NCI-H2107 (cell line): ENCODE data around the gene WDR90.
"Not testable (repeated sequence)": the region's sequence is repeated elsewhere in the genome, so short reads cannot be mapped to it uniquely, and the experiment has no call there.

ENCODE experiments used
- DNase-seq: peaks from one replicate; lab custom pipeline; 2025; lab: John Stamatoyannopoulos, UW

The WDR90 gene

DNA sequence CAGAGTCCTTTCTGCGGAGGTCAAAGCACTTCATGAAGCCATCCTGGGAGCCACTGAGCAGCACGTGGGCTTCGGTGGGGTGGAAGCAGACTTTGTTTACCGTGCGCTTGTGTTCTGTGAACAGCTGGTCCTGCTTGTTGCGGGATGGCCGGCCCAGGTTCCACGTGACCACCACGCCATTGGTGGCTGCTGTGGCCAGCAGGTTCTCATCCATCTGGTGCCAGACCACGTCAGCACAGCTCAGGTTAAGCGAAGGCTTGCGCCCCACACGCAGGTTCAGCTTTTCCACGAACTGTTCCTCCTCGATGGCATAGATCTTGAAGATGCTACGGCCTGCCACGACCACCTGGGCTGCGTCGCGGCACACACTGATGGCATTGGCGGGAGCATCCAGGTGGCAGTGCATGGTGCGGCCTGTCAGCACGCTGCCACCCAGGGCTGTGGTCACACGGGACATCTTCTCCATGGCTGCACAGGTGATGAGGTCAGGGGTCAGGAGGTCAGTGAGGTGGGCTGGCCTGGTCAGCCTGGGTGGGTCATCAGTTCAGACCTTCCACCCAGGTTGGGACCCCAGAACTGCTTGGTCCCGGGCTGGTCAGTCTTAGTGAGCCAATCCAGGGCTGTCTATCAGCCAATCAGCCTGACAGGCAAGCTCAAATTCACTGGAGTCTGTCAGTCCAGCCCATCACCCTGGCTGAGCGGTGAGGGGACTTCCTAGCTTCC, 40.2 kb downstream of the WDR90 start:
- DNase-seq: no peak

GRCh38 chr16:691242-691641, 42.1 kb downstream of the WDR90 start:
- not testable (repeated sequence) for DNase-seq

DNA sequence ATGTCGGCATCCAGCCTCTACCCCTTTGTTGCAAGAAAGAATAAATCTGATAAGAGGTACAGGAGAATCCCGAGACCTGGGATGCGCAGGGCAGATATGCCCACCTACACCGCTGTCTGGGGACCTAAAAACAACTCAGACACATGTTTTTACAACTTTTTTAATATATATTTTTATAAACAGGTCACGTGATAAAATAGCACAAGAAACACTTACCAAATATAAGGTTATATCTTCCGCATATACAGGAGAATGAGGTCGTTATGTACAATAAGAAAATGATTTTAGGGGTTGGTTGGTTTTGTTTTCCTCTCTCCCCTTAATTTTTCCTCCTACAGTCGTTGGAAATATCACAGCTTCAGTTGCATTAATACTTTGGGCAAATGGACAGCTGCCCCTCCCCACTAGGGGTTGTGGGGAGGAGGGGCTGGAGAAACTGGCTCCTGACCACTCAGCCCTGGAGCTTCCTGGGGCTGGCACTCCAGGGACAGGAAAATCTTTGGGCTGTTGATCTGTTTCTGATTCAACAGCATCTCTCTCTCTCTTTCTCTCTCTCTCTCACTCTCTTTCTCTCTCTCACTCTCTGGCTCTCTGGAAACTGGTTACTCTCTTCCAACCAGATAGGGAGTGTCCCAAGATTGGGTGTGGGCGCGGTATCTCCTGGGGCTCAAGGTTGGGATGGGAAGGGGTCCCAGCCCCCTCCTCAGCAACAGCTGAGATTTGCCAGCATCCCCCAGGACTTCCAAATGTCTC, 43.4 kb downstream of the WDR90 start:
- no peak for DNase-seq

DNA sequence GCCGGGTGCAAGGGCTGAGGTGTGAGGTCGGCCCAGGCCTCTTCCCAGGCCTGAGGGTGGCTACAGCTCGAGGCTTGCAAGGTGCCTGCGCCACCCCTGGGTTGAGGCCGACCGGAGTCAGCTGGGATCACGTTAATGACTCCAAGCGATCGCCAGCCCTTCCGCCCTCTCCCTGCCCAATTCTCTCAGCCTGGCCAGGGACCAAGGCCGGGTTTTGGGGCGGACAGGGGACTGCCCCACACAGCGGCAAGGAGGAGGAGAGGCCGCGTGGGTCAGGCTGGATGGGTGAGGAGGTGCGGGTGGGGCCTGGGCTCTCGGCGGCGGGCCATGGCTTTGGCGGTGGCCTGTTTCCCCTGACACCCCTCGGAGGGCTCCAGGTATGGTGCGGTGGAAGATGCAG, 44.2 kb downstream of the WDR90 start:
- DNase-seq: no peak

DNA sequence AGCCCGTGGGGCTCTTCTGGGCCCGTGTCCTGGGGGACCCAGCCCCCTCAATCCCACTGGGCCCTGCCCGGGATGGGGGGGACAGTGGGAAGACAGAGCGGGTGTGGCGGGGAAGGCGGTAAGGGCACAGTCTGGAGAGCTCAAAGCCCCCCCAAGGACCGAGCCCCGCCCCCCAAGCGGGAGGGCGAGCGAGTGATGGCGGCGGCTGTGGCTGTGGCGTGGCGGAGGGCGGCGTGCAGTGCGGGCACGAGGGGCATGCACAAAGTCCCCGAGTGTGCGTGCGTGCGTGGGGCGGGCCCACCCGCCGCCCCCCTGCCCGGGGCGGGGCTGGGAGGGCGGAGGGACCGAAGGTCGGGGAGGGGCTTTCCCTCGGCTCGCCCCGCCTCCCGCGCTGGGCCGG, 44.6 kb downstream of the WDR90 start:
- DNase-seq: no peak

DNA sequence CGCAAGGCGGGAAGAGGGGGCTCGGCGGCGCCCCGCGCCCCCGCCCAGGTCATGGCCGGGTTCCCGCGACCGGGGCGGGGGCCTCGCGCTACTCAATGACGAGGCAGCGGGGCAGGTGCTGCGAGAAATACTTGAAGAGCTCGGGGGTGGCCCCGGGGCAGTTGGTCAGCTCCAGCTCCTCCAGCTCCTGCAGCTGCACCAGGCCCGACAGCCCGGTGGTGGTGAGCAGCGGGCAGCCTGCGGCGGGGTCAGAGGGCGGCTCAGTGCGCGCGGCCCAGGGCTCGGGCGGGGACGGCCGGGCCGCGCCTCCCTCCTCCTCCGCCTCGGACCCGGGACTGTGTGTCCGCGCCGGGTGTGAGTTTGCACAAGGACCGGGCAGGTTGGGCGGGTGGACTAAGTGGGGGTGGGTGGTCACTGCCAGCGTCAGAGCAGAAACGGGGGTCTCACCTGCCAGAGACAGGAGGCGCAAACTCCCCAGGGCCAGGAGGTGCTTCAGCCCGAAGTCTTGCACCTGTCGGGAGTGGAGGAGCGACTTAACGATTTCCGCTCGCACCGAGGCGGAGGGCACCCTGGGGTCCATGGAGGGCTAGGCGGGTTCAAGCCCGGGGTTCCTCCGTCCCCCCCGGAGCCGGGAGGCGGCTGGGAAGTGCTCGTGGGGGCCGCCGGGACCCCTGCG, 45.2 kb downstream of the WDR90 start:
- DNase-seq: no peak

DNA sequence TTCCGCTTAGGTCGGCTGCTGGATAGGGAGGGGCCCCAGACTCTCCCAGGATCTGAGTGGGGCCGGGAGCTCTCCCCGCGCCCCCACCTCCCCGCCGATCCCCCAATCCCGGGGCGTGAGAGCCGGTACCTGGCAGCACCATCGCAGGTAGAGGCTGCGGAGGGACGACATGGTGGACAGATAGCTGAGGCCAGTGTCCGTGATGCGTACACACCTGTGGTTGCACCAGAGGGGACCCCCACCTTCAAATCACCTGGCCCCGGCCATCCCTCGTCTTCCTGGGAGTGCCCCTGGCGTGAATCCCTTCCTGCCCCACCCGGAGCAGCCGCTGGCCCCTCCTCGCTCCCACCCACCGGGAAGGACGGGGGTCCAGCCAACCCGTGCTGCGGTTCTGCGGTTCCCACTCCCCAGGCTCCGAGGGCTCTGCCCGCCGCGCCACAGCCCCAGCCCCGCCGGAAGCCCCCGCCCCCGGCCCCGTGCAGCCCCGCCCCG, 45.7 kb downstream of the WDR90 start:
- no peak for DNase-seq

DNA sequence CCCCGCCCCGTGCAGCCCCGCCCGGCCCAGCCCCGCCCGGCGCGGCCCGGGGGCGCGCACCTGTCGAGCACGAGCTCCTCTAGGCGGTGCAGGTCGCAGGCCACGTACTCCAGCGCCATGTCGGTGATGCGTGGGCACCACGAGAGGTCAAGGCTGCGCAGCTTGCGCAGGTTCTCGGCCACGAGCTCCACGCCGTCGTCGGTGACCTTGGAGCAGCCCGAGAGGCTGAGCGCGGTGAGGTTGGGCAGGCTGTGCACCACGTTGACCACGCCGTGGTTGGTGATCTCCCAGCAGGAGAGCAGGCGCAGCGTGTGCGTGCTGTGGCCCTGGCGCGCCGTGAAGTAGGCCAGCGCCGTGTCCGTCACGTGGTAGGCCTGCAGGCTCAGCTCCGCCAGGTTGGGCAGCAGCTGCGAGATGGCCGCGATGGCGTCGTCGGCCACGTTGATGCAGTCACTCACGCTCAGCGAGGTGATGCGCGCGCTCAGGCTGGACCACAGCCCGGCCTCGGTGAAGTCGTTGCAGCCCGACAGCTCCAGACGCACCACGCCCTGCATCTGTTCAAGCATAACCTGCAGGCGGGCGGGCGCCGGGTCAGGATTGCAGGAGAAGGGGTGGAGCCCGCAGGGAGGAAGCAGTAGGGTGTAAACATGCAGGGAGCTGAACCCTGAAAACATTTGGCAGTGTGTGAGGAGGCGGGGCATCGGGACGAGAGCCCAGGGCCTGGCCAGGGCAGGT, 46.4 kb downstream of the WDR90 start:
- DNase-seq: peak; percentile 74

- DNase-seq: no peak
Observed at GRCh38 chr16:698911-699671, 49.9 kb downstream of the WDR90 start.

DNA sequence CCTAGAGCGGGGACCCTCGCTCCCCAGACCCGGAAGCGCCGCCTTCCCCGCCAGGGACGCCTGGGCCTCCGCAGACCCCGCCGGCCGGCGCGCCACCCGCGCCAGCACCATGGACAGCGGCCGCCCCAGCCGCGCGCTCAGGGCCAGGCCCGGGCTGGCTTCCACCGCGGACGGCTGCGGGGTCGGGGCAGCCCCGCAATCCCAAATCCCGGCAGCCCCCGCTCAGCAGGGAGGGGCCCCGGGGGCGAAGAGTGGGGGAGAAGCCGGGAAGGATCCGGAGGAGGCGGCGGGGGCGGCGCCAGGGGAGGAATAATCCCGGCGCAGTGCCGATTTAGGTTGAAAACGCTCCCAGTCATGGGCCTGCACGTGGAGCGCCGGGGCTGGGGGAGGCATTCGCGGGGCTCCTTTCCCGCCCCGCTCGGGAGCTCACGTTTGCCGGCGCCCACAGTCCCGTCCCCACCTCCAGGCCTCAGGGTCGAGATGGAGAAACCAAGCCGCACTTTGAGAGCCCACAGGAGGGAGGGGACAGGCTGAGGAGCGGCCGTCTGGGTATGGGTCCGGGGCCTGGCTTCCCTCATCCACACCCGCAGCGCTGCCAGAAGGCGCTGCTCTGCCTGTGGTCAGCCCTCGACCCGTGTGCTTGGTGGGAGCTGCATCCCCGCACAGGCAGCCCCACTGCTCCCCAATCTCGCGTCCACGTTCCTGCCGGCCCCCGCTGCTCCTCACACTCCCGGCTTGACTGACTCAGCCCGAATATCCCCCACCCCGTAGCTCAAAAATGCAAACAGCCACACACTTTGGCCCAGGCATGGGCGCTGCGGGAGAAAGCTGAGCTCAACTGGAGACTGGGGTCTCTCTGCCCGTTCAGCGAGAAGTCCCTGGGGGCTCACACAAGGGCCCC, 51.8 kb downstream of the WDR90 start:
- DNase-seq: no peak

DNA sequence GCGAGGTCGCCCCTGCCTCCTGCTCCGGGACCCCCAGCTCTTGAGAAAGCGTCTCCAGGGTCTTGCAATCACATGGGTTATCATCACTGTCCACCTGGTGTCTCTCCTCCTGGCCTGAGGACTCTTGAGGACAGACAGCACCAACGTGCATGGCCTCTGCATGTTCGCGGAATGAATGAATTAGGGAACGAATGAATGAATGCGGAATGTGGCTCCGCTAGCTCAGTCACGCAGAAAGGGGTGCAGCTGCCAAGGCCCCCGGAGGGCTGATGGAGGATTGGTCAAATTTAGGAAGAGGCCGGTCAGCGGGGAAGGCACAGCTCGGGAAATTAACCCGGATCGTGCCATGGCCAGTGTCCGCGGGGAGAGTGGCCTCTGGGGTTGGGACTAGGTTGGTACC, 53.2 kb downstream of the WDR90 start:
- DNase-seq: no peak

DNA sequence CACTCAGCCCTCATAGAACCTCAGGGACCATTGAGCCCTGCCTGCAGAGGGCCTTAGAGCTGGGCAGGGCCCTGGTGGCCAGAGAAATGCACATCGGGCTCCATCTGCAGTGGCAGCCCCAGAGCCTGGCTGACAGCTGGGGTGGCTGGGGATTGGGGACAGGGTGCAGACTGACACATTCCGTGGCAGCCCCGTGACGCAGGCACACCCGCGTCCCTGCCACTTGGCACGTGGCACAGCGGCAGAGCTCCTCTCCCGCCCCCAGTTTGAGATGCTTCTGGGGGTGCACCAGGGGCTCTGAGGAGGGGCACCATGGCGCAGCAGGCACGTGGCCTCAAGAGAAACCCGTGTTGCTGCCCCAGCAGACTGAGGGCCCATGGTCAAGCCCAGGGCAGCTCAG, 54.2 kb downstream of the WDR90 start:
- DNase-seq: no peak

GRCh38 chr16:704047-704446, 54.9 kb downstream of the WDR90 start:
- no peak for DNase-seq

- DNase-seq: no peak
Observed at GRCh38 chr16:704552-705380, 55.6 kb downstream of the WDR90 start.

DNA sequence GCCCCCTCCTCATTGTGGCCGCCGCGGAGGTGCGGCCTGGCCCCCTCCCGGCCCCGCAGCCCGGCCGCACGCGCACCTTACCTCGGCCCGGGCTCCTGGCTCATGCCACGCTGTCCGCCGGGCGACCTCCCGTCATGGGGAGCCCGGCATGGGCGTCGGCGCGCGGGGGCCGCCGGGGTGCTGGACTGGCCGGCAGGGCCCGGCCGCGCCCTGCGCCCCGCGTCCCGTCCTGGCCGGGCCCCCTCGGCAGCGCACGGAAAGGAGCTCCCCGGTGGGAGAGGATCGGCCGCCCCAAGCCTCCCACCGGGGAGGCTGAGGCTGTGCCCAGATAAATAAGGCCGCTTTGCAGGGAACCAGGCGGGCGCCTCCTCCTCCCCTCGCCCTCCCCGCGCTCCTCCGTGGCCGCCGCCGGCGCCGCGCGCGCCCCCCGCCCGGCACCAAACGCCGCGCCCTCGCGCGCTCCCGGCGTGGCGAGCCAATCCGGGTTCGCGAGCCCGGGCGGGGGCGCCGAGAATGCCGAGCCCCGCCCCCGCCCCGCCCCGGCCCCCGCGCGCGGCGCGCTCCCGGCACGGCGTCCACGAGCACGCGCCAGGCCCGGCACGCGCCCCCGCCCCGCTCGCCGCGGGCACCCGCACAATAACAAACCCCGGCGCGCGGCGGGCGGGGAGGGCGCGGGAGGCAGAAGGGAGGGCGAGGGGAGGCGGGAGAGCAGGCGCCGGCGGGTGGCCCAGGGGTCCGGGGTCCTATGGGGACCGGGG, 56.4 kb downstream of the WDR90 start, which contains the start of gene FBXL16:
Gene FBXL16 (minus strand): TSS at position 371 of the 758 bp plus-strand sequence. CDS start 8,396 bp downstream, outside the sequence.
- DNase-seq: peak; percentile 82

- DNase-seq: no peak
Observed at GRCh38 chr16:706189-707061, 57.3 kb downstream of the WDR90 start.

DNA sequence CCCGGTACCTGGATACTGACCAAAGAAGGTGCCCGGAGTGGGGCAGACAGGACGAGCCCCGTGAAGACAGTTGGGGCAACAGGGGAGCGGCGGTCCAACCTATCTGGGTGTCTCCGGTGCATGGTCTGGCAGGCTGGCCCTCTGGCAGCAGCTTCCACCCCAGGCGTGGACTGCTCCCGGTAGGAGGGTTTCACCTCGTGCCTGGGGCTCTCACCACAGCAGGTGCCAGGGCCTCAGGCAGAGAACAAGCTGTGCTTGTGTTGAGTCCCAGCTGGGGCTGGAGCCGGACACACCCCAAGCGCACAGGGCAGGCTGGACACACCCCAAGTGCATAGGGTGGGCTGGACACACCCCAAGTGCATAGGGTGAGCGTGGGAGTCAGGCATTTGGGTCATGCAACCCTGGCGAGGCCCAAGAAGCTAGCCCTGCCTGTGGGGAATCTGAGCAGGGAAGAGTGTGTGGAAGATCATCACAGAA, 57.9 kb downstream of the WDR90 start:
- DNase-seq: no peak
